GM04504 (cell line): ENCODE results near the gene SLX4IP.

Source experiments
- DNase-seq: peaks from one replicate; pipeline ENCODE4 v3.0.0-alpha.2; 2012; ENCODE audit warnings: low read depth

Gene SLX4IP

GRCh38 chr20:10666221-10667076, 231.3 kb downstream of the SLX4IP start:
- no peak for DNase-seq

GRCh38 chr20:10667077-10667401, 231.9 kb downstream of the SLX4IP start:
- DNase-seq: no peak

GRCh38 chr20:10667560-10668167, 232.6 kb downstream of the SLX4IP start:
- DNase-seq: no peak

- DNase-seq: no peak
Observed at GRCh38 chr20:10668677-10669368, 233.7 kb downstream of the SLX4IP start.

GRCh38 chr20:10669843-10670446, 234.8 kb downstream of the SLX4IP start:
- no peak for DNase-seq

- no peak for DNase-seq
Observed at GRCh38 chr20:10670501-10671220, 235.6 kb downstream of the SLX4IP start.

- no peak for DNase-seq
Observed at GRCh38 chr20:10671221-10671918, 236.3 kb downstream of the SLX4IP start.

GRCh38 chr20:10671919-10672623, 237.0 kb downstream of the SLX4IP start:
- no peak for DNase-seq

- no peak for DNase-seq
Observed at GRCh38 chr20:10672624-10673127, 237.6 kb downstream of the SLX4IP start.

GRCh38 chr20:10673176-10673841, 238.2 kb downstream of the SLX4IP start:
- DNase-seq: no peak

- DNase-seq: peak; percentile 85
Observed at GRCh38 chr20:10673842-10674683, 239.0 kb downstream of the SLX4IP start, which contains the start of gene JAG1. Gene JAG1, minus strand, starts transcription at chr20:10673999. Its CDS starts 469 bp downstream, at chr20:10673530.

- no peak for DNase-seq
Observed at GRCh38 chr20:10674684-10675449, 239.8 kb downstream of the SLX4IP start.

- DNase-seq: no peak
Observed at GRCh38 chr20:10675450-10675848, 240.3 kb downstream of the SLX4IP start.

- DNase-seq: no peak
Observed at GRCh38 chr20:10676518-10676917, 241.4 kb downstream of the SLX4IP start.
